HL-60 (cell line): Measurements from ENCODE around the gene RBM43.

Source experiments
- DNase-seq, 2 experiments: peaks; one replicate each; pipeline ENCODE4 v3.0.0-alpha.2; 2010 to 2020; ENCODE audit warnings: low read depth in 1 of 2, low spot score in 1 of 2
- H3K27ac ChIP-seq: fragments of 250-450 bp; sonication (Bioruptor Pico); replicated peaks from 2 replicates; pipeline ENCODE4 v1.5.1; 2020; ENCODE audit warnings: mild to moderate bottlenecking, moderate library complexity
- H3K27me3 ChIP-seq: fragments of 250-450 bp; sonication (Bioruptor Pico); 2 replicates; pipeline ENCODE4 v1.5.1; 2021; ENCODE audit warnings: mild to moderate bottlenecking, moderate library complexity; ENCODE audit not compliant: insufficient read depth, poor library complexity, severe bottlenecking
- H3K4me3 ChIP-seq: replicated peaks from 2 replicates; pipeline ENCODE4 v1.5.1; 2011; ENCODE audit warnings: mild to moderate bottlenecking, control low read depth, low read length; ENCODE audit not compliant: insufficient read depth
- CTCF ChIP-seq: IDR thresholded peaks from one replicate; pipeline ENCODE4 v1.5.1; 2011; ENCODE audit warnings: low read length, control low read depth, inconsistent platforms; ENCODE audit not compliant: insufficient read depth
- GABPA ChIP-seq: IDR thresholded peaks from 2 replicates; pipeline ENCODE4 v1.6.1; 2012; ENCODE audit warnings: low read depth
- POLR2AphosphoS5 ChIP-seq: IDR thresholded peaks from 2 replicates; pipeline ENCODE4 v1.6.1; 2012; ENCODE audit warnings: low read depth
- REST ChIP-seq: IDR thresholded peaks from 2 replicates; pipeline ENCODE4 v1.6.1; 2012; ENCODE audit warnings: low read depth; ENCODE audit not compliant: insufficient replicate concordance
- SPI1 ChIP-seq: IDR thresholded peaks from 2 replicates; pipeline ENCODE4 v1.6.1; 2012; ENCODE audit warnings: low read depth, mild to moderate bottlenecking, borderline replicate concordance

RBM43 gene

GRCh38 chr2:151200277-151200676, 61.4 kb downstream of the RBM43 start:
- TF ChIP-seq REST (no peak), GABPA (no peak), SPI1 (no peak), POLR2AphosphoS5 (no peak), CTCF (no peak)
- Histone ChIP-seq H3K27me3 (no peaks in the 10 kb centered on the region), H3K27ac (no peak overlapping the region), H3K4me3 (no peak overlapping the region)
- no peak for DNase-seq

DNA sequence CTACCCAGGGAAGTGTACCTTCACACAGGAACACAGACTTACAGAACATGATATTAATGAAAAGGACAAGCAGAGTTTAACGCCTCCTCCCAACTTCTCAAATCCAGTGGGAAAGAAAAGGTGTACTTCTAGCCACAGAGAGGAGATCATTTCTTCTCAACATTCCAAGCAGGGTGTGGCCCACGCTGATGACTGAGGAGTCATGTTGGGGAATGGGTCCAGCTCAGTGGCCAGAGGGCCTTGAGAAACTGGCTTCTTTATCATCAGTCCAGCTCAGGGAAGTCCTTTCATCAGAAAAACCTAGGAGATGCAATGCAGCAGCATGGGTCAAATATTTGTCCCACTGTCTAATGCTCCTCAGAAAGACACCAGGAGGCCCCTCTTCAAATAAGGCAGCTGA, 63.0 kb downstream of the RBM43 start:
- H3K27me3 ChIP-seq: no peaks in the 10 kb centered on the region
- TF ChIP-seq POLR2AphosphoS5 (no peak), REST (no peak), SPI1 (no peak), GABPA (no peak), CTCF (no peak)
- no peak for DNase-seq
- no peak overlapping the region for H3K4me3 ChIP-seq
- no peak overlapping the region for H3K27ac ChIP-seq
